BE2C (cell line): Measurements from ENCODE around the gene OLFM4.
"Not testable (repeated sequence)": the region's sequence is repeated elsewhere in the genome, so short reads cannot be mapped to it uniquely, and the experiment has no call there.

Source experiments
- DNase-seq: peaks from one replicate; pipeline ENCODE4 v3.0.0-alpha.2; 2020
- H3K27me3 ChIP-seq: fragments of 250-450 bp; sonication (Bioruptor Pico); 2 replicates; pipeline ENCODE4 v1.5.1; 2020; ENCODE audit warnings: mild to moderate bottlenecking
- H3K36me3 ChIP-seq: fragments of 250-450 bp; sonication (Bioruptor Pico); 2 replicates; pipeline ENCODE4 v1.5.1; 2020; ENCODE audit warnings: mild to moderate bottlenecking
- H3K4me1 ChIP-seq: fragments of 250-450 bp; sonication (Bioruptor Pico); 2 replicates; pipeline ENCODE4 v1.5.1; 2020
- H3K4me3 ChIP-seq: 2 replicates; pipeline ENCODE4 v1.5.1; 2011; ENCODE audit warnings: low read depth, low read length
- H3K9me3 ChIP-seq: fragments of 250-450 bp; sonication (Bioruptor Pico); 2 replicates; pipeline ENCODE4 v1.5.1; 2020
- CTCF ChIP-seq: IDR thresholded peaks from 2 replicates; pipeline ENCODE4 v1.5.1; 2012; ENCODE audit warnings: mild to moderate bottlenecking, low read depth, low read length

OLFM4 gene

GRCh38 chr13:53013113-53013512 is 15.5 kb upstream of the OLFM4 start:
- DNase-seq = no peak
- no peaks in the 10 kb centered on the region for H3K4me1 ChIP-seq
- no peaks in the 10 kb centered on the region for H3K9me3 ChIP-seq
- H3K36me3 ChIP-seq = no peaks in the 10 kb centered on the region
- H3K27me3 ChIP-seq = no peaks in the 10 kb centered on the region
- no peak for TF ChIP-seq CTCF
- H3K4me3 ChIP-seq = no peak overlapping the region

DNA sequence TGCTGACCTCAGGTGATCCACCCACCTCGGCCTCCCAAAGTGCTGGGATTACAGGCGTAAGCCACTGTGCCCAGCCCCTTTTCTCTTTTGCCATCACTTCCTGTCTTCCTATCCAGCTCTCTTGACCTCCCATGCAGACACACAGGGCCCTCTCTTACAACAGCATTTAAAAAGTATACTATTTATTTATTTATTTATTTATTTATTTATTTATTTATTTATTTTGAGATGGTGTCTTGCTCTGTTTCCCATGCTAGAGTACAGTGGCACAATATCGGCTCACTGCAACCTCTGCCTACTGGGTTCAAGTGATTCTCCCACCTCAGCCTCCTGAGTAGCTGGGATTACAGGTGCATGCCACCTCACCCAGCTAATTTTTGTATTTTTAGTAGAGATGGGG is 14.6 kb upstream of the OLFM4 start:
- not testable (repeated sequence) for H3K27me3 ChIP-seq, DNase-seq

DNA sequence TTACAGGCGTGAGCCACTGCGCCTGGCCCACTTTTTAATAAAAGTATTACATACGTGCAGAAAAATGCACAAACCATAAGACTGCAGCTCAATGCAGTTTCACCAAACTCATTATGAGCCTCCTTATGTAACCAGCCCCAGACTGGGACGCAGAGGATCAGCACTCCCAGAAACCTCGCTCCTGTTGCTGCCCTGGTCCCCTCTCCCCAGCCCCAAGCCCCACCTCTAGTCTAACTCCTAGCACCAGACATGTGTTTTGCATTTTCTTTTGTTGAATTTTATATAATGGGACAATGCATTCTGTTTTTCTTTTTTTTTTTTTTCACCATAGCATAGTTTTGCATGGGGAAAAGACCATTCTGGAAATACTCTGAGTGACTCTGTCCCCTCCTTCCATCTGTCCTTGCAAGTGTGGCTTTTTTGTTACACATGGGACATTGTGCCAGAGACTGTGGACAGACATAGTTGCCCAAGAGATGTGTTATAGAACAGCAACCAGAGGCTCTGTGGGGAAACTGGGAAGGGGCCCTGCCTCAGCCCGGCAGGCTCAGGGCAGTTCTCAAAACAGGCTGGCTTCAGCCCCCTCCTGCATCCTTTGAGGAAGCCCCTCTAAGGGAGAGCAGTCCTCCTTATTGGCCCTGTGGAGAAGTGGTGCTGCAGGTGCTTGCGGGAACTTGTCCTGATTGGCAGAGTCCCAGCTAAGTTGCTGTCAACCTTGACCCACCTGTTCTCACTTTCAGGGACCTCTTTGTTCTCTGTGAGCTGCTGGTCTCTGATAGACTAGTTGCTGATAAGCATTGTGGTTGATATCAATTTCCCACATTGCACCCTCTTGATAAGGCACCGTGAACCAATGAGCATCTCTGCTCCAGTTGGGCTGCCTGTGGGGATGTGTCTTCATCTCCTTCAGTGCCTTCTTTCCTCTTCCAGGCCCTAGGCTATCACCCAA is 13.8 kb upstream of the OLFM4 start:
- no peaks in the 10 kb centered on the region for H3K9me3 ChIP-seq
- H3K4me3 ChIP-seq = no peak overlapping the region
- H3K36me3 ChIP-seq = no peaks in the 10 kb centered on the region
- no peak for DNase-seq
- H3K27me3 ChIP-seq = no peaks in the 10 kb centered on the region
- no peak for TF ChIP-seq CTCF
- H3K4me1 ChIP-seq = no peaks in the 10 kb centered on the region

More for the DNA sequence above, 14.6 kb upstream of the OLFM4 start:
- not testable (repeated sequence) for H3K9me3 ChIP-seq, H3K4me3 ChIP-seq, H3K4me1 ChIP-seq, H3K36me3 ChIP-seq

- DNase-seq = no peak
- TF ChIP-seq CTCF = no peak
- H3K4me1 ChIP-seq = no peaks in the 10 kb centered on the region
Observed at GRCh38 chr13:53015971-53016370, 12.6 kb upstream of the OLFM4 start.

DNA sequence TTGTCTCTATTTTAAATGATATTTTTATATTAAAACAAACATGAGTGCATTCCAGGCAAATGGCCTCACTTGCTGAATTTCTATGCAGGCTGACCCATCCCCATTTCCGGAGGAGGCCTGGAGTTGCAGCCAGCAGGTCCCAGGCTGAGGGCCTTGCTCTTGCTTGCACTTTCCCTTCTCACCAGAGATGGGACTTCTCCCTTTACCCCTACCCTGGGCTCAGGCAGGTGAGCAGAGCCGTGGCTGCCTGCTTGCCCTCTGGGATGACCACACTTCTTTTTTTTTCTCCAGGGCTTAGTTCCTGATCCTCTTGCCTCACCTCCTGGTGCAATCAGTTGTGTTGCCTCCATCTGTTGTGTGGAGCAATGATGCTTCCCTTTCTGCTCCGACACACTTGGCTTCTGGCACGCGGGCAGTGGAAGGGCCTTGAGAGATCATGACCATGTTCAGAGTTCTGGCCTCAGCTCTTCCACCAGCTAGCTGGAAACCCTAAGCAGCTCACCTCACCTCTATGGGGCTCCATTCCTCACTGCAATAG is 11.1 kb upstream of the OLFM4 start:
- TF ChIP-seq CTCF = no peak
- no peak for DNase-seq
- Histone ChIP-seq H3K9me3 (no peaks in the 10 kb centered on the region), H3K27me3 (no peaks in the 10 kb centered on the region), H3K4me1 (no peaks in the 10 kb centered on the region), H3K4me3 (no peak overlapping the region), H3K36me3 (no peaks in the 10 kb centered on the region)

More at GRCh38 chr13:53015971-53016370, 12.6 kb upstream of the OLFM4 start:
- no peaks in the 10 kb centered on the region for H3K36me3 ChIP-seq
- no peak overlapping the region for H3K4me3 ChIP-seq
- no peaks in the 10 kb centered on the region for H3K27me3 ChIP-seq
- H3K9me3 ChIP-seq = no peaks in the 10 kb centered on the region

GRCh38 chr13:53018690-53019647 is 9.6 kb upstream of the OLFM4 start:
- no peak for DNase-seq
- H3K4me1 ChIP-seq = no peaks in the 10 kb centered on the region
- H3K36me3 ChIP-seq = no peaks in the 10 kb centered on the region
- no peaks in the 10 kb centered on the region for H3K9me3 ChIP-seq
- no peaks in the 10 kb centered on the region for H3K27me3 ChIP-seq
- H3K4me3 ChIP-seq = no peak overlapping the region
- TF ChIP-seq CTCF = no peak
